Measurements from ENCODE around the gene C1QA.

Gene C1QA

GRCh38 chr1:22612671-22613571 is 23.5 kb upstream of the C1QA start:
- no peak for DNase-seq (ENCODE audit: low read depth in 2 of 2)

GRCh38 chr1:22613572-22613918 is 22.9 kb upstream of the C1QA start:
- no peak for DNase-seq (ENCODE audit: low read depth in 2 of 2)

- DNase-seq (ENCODE audit: low read depth in 2 of 2), result no peak
Observed at GRCh38 chr1:22613951-22614350, 22.5 kb upstream of the C1QA start.

DNA sequence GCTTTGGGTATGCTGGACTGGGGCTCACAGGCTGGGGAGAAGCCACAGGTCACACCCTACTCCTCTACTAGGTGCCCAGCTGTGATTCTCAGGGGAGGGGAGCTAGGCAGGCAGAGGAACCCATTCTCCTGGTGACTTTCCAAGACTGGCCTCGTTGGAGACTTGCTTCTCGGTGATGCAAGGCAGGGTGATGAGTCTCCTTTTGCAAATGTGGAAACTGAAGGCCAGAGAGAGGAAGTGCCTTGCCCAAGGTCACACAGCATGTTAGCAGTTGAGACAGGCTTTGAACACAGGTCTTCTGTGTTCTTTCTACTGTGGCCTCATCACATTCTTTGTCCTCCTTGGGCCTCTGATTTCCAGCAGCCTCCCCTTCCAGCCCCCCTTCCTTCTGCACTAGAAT is 20.5 kb upstream of the C1QA start:
- DNase-seq (ENCODE audit: low read depth in 2 of 2), result no peak

DNA sequence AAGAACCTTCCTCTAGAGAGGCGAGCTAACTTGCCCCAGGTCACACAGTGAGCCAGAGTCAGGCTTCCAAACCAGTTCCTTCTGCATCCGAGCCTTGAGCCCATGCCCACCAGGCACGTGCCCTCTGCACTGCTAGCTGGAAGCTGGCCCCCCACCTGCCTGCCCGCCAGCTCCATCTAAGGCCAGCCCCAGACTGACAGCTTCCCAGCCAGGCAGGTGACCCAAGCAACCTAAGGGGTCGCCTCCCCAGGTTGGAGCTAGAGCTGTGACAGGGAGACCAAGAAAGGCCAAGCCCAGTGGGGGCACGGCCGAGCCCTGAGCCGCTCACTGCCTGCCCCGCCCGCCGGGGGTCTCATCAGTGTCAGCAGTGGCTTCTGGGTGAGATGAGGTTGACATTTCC is 19.9 kb upstream of the C1QA start:
- DNase-seq (ENCODE audit: low read depth in 2 of 2), result no peak

- no peak for DNase-seq (ENCODE audit: low read depth in 2 of 2)
Observed at GRCh38 chr1:22618056-22618455, 18.4 kb upstream of the C1QA start.

DNA sequence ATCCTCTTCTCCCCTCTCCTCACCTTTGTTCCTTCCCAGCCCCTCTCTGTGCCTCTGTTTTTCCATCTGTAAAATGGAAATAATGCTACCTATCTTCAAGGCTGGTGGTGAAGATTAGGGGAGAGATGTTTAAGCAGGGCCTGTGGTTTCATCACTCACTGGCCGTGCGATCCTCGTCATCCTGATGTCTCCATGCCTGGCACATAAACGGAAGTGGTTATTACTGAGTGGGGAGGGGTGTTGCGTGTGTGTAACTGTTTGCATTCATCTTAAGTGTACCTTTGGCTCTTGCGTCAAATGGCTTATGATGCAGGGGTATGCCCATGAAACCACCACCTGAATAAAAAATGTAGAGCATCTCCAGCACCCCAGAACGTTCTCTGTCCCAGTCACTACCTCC is 17.2 kb upstream of the C1QA start:
- DNase-seq (ENCODE audit: low read depth in 2 of 2), result no peak

GRCh38 chr1:22619798-22620197 is 16.6 kb upstream of the C1QA start:
- no peak for DNase-seq (ENCODE audit: low read depth in 2 of 2)

GRCh38 chr1:22621761-22622160 is 14.7 kb upstream of the C1QA start:
- no peak for DNase-seq (ENCODE audit: low read depth in 2 of 2)

- no peak for DNase-seq (ENCODE audit: low read depth in 2 of 2)
Observed at GRCh38 chr1:22625262-22625925, 11.0 kb upstream of the C1QA start.

DNA sequence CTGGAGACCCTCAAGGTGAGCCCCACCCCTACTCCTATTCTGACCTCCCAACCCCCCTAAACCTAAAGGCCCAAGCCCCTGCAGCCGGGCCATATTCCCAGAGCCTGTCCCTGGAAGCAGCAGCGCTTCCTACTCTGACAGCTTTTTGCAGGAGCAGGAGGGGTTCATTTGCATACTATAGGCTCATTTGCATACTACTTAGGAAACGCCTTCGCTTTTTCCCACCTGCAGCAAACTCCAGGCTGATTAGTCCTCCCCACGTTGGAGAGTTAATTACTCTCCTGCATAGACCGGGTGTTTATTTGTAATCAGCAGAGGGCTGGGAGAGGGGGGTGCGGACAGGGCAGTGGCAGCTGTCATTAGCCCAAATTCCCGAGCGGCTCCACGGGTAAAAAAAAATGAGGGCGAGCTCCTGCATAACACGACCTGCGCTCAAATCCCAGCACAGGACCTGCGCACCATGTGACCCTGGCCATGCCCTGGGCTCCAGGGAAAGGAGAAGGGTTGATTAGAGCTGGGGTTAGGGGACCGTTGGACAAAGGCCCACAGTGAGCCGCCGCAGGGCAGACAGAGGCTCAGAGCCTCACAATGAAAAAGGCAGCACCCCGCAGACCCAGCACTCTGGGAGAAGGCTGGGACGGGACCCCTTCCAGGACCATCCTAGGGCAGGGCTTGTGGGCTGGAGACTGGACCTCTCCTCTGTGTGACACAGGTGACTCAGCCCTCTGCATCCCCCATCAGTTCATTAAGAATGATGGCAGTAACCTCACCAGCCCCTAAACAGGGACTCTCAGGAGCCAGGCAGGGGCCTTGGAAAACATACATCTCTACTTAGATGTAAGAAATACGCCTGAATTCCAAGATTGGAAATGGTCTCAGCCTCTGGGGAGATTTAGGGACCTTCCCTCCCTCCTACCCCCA is 9.9 kb upstream of the C1QA start:
- no peak for DNase-seq (ENCODE audit: low read depth in 2 of 2)

DNA sequence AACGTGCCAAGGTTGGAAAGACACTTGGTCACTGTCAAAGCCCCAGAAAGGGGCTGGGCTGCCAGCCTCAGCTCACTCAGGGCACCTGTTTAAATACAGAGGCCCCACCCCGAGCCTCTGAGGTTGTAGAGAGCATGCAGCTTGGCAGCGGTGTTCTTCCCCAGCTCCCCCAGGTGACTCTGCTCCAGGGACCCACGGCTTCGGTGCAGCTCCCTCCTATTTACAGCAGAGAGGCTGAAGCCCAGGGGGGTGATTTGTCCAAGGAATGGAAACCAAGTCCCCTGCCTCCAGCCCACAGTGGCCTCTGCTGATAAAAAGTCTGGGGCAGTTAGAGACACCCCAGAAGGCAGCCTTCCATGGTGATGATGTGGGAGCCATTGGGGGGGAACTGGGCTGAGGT is 9.1 kb upstream of the C1QA start:
- DNase-seq (ENCODE audit: low read depth in 2 of 2), result no peak

DNA sequence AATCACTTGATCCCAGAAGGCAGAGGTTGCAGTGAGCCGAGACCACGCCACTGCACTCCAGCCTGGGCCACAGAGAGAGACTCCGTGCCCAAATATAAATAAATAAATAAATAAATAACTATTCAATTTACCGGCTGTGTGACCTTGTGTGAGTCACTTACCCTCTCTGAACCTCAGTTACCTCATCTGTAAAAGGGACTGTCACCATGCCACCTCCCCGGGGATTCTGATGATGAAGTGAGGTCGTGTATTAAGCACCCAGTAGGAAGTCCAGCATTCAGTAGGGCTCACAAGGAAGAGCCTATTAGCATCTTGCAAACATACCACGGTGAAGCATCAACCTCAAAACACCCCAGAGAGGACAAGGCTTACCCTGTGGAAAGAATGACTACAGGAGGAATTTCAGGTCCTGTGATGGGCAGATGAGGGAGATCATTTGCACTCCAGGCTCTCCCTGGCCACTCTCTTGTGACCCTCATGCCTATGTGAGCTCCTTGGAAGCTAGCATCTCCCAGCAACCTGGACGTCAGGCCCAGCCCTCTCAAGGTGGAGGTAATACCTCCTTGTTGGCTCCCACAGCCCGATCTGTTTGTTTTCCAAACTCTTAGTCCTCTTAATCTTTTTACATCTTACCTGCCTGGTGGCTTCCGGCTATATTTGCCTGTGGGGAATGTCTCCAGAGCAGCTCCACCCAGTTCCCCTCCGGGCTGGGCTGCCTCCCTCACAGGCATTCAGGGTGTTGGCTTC is 7.6 kb upstream of the C1QA start:
- DNase-seq (ENCODE audit: low read depth in 2 of 2), result no peak

DNA sequence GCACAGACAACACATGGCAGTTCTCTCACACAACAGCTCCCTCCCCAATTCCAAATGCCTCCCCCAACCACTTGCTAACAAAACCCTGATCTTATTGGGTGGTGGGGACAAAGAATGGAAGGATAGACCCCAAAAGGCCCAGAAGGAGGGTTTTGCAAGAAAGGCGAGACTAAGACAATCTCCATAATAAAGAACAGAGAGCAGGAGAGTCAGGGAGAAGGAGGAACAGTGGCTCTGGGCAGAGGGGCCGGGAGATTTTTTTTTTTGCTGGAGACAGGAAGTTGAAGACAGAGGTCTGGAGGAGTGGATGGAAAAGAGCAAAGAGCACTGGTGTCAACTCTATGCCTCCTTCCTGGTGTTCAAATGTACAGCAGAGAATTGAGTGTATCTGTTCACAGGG is 6.5 kb upstream of the C1QA start:
- DNase-seq (ENCODE audit: low read depth in 2 of 2), result no peak

- DNase-seq (ENCODE audit: low read depth in 2 of 2), result no peak
Observed at GRCh38 chr1:22633697-22634463, 2.5 kb upstream of the C1QA start.

DNA sequence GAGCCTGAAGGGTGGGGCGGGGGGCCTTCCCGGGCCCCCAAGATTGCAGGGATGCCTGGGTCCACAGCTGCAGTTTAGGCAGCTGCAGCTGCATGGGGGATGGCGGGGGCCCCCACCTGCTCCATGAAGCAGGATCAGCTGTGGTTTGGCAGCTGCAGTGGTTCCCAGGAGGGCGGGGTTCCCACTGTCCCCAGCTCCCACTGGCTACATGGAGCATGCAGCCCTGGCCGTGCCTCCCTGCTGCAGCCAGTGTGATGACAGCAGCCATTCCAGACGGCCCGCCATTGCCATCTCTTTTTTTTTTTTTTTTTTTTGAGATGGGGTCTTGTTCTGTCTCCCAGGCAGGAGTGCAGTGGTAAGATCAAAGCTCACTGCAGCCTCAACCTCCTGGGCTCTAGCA is 992 bp upstream of the C1QA start:
- no peak for DNase-seq (ENCODE audit: low read depth in 2 of 2)

DNA sequence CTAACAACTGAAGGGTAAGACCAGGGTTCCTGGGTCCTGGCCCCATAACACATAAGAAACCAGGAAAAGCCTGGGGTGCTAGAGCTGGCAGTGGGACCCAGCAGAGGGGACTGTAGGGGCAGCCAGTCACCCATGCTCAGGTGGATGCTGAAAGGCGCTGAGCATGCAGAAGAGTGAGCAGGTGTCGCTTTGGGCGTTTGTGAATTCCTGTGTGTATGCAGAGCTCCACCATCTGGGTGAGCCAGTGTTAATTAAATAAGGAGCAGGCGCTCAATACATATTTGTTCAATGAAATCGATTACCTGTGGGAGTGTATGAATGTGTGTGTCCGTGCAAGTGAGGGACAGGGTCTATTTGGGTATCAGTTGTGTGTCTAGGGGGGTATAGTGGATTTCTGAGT is 499 bp downstream of the C1QA start:
- no peak for DNase-seq (ENCODE audit: low read depth in 2 of 2)

GRCh38 chr1:22637907-22638445 is 1.5 kb downstream of the C1QA start:
- no peak for DNase-seq (ENCODE audit: low read depth in 2 of 2)

GRCh38 chr1:22638476-22639234 is 2.2 kb downstream of the C1QA start:
- DNase-seq (ENCODE audit: low read depth in 2 of 2), result no peak

DNA sequence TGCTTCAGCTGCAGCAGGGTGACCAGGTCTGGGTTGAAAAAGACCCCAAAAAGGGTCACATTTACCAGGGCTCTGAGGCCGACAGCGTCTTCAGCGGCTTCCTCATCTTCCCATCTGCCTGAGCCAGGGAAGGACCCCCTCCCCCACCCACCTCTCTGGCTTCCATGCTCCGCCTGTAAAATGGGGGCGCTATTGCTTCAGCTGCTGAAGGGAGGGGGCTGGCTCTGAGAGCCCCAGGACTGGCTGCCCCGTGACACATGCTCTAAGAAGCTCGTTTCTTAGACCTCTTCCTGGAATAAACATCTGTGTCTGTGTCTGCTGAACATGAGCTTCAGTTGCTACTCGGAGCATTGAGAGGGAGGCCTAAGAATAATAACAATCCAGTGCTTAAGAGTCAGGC is 2.9 kb downstream of the C1QA start:
- DNase-seq (ENCODE audit: low read depth in 2 of 2), result no peak

Measured in activated CD8-positive, alpha-beta memory T cell treated with anti-CD3 and anti-CD28 coated beads for 4 hours (primary cell).